ENCODE results near the gene BBS1. TPM values are rescaled to one million over a fixed set of nuclear protein-coding genes. Genes with fewer than 3 reads are reported as not detected.
"Not testable (repeated sequence)": the region's sequence is repeated elsewhere in the genome, so short reads cannot be mapped to it uniquely, and the experiment has no call there.

The BBS1 gene
- 10 to 100 TPM; 59.1 to 67.6 (median 67.0) TPM for polyA plus RNA-seq (ENCODE audit: insufficient read length in 3 of 3)

GRCh38 chr11:66510271-66510989, at the start of gene BBS1:
BBS1 (plus strand) TSS chr11:66510635; CDS start chr11:66510660, 25 bp downstream.
- peak; percentile 63 to 73 (median 72) for DNase-seq (ENCODE audit: low read depth in 3 of 3, low spot score in 2 of 3)

GRCh38 chr11:66462010-66462409, 48.4 kb upstream of the BBS1 start:
- no peak for DNase-seq (ENCODE audit: low read depth in 3 of 3, low spot score in 2 of 3)

DNA sequence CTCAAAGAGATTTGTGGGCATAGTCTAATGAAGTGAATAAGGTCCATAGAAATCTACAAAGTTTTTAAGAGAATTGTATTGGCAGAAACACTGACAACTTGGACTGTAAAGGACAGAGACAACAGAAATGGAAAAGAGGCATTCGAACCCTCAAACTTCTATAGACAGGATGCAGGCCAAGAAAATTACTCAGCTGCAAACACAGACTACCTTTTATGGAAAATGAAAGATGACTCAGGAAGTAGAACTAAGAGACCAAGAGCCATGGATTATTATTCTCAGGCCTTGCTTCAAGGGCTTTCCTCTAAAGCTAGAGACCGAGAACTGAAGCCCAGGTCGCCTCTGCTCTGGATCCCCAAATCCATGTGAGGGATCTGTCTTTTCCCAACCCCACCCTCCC, 47.5 kb upstream of the BBS1 start:
- DNase-seq (ENCODE audit: low read depth in 3 of 3, low spot score in 2 of 3): no peak

GRCh38 chr11:66464116-66464515, 46.3 kb upstream of the BBS1 start:
- not testable (repeated sequence) for DNase-seq (ENCODE audit: low read depth in 3 of 3, low spot score in 2 of 3)

- no peak for DNase-seq (ENCODE audit: low read depth in 3 of 3, low spot score in 2 of 3)
Observed at GRCh38 chr11:66464916-66465315, 45.5 kb upstream of the BBS1 start.

DNA sequence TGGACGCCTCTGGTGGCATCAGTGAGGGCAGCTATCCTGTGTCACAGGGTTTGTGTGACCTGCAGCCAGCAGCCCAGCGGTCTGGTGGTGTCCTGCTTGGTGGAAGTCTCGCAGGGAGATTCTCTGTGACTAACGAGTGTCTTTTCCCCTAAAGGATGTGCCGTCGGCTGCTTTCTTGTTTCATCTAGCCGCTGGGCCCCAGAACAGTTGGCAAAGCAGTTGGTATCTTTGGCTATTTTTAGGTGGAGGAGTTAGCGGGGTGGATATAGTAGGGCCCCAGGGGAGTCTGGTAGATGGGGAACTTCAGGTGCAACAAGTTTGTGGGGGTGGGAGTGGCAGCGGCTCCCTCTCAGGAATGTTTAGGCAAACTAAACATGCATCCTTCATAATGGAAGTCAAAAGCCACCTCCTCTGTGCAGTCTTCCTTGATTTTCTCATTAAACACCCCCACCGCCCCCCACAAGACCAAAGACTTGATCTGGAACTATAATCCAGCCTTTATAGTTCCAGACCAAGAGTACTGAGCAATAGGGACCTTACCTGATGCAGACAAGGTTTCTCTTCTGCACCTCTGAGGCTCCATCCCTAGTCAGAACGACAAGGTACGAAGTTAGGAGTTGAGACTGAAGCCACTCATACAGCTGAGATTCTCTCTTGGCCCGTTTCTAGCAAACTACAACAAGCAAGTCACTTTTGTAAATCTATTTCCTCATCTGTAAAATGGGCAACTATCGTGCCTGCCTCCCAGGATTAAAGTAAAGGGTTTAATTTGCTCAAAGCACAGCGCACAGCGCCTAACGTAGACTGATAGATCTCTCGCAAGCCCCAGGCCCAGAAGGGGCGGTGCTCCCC, 44.8 kb upstream of the BBS1 start:
- no peak for DNase-seq (ENCODE audit: low read depth in 3 of 3, low spot score in 2 of 3)

- peak; percentile 83 to 89 (median 84) for DNase-seq (ENCODE audit: low read depth in 3 of 3, low spot score in 2 of 3)
Observed at GRCh38 chr11:66466225-66467033, 44.0 kb upstream of the BBS1 start, which contains the start of gene PELI3. PELI3 (plus strand) TSS chr11:66466905; CDS start chr11:66468129, 1,224 bp downstream.

DNA sequence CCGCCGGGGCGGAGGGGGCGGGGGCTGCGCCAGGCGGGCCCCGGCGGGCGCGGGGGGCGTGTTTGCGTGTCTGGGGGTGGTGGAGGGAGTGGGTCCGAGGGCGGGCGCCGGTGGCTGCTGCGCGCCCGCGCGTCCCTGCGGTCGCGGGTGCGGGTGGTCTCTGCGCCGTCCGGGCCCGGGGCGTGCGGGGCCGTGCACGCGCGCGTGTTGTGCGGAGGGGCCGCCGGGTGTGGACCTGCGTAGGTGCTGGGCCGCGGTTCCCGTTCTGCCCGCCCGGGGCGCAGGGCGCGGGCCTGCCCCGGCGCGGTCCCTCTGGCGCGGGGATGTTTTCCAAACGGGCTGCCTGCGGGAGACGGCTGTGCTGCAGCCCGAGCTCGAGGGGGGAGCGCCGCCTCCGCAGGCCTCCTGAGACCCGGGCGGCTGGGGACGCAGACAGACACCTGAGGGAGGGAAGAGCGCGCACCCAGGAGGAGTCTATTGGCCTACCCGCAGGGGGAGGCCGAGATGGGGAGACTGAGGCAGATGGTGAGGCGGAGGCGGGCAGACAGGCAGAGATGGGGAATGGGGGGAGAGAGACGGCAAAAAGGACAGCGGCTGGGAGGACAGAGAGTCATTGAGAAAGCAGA, 43.3 kb upstream of the BBS1 start:
- DNase-seq (ENCODE audit: low read depth in 3 of 3, low spot score in 2 of 3): no peak

- DNase-seq (ENCODE audit: low read depth in 3 of 3, low spot score in 2 of 3): no peak
Observed at GRCh38 chr11:66467756-66468155, 42.7 kb upstream of the BBS1 start.

- DNase-seq (ENCODE audit: low read depth in 3 of 3, low spot score in 2 of 3): no peak
Observed at GRCh38 chr11:66468691-66469090, 41.7 kb upstream of the BBS1 start.

- no peak for DNase-seq (ENCODE audit: low read depth in 3 of 3, low spot score in 2 of 3)
Observed at GRCh38 chr11:66469441-66469840, 41.0 kb upstream of the BBS1 start.

DNA sequence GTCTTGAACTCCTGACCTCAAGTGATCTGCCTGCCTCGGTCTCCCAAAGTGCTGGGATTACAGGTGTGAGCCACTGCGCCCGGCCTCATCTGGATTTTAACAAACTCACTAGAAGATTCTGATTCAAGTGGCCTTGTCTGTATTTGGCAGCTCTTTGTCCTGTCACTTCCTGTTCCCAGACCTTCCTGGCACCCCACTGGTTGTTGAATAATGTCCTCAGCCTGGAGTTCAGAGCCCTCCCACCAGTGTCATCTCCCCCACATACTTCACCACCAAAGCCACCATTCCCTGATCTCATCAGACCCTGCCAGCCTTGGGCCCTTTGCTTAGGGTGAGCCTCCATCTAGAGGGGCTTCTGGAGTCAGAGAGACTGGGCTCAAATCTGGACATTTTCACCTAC, 40.4 kb upstream of the BBS1 start:
- no peak for DNase-seq (ENCODE audit: low read depth in 3 of 3, low spot score in 2 of 3)

DNA sequence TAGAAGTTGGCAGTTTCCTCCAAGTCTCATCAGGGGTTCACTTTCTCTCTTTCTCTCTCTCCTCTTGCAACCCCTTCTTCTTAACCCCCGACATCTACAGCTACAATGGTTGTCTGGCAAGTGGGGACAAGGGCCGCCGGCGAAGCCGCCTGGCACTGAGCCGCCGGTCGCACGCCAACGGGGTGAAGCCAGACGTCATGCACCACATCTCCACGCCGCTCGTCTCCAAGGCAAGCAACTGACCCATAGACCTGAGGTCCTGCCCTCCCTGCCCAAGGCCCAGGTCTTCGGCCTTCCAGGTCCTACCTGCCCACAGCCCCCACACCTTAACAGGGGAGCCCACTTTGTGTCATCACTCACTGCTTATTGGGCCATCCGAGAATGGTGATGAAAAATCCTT, 39.3 kb upstream of the BBS1 start:
- DNase-seq (ENCODE audit: low read depth in 3 of 3, low spot score in 2 of 3): no peak

GRCh38 chr11:66472054-66472453, 38.4 kb upstream of the BBS1 start:
- no peak for DNase-seq (ENCODE audit: low read depth in 3 of 3, low spot score in 2 of 3)

DNA sequence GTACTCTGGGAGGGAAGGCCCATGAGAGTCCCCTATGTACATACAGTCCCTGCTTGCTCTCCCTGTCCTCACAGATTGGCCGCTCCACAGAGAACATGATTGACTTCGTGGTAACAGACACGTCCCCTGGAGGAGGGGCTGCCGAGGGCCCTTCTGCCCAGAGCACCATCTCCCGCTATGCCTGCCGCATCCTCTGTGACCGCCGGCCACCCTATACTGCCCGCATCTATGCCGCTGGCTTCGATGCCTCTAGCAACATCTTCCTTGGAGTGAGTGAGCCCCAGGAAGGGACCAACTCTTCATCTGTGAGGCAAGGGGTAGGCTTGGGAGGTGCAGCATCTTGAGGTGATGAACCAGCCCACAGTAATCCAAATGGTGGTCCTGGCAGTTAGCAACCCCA, 37.3 kb upstream of the BBS1 start:
- no peak for DNase-seq (ENCODE audit: low read depth in 3 of 3, low spot score in 2 of 3)

DNA sequence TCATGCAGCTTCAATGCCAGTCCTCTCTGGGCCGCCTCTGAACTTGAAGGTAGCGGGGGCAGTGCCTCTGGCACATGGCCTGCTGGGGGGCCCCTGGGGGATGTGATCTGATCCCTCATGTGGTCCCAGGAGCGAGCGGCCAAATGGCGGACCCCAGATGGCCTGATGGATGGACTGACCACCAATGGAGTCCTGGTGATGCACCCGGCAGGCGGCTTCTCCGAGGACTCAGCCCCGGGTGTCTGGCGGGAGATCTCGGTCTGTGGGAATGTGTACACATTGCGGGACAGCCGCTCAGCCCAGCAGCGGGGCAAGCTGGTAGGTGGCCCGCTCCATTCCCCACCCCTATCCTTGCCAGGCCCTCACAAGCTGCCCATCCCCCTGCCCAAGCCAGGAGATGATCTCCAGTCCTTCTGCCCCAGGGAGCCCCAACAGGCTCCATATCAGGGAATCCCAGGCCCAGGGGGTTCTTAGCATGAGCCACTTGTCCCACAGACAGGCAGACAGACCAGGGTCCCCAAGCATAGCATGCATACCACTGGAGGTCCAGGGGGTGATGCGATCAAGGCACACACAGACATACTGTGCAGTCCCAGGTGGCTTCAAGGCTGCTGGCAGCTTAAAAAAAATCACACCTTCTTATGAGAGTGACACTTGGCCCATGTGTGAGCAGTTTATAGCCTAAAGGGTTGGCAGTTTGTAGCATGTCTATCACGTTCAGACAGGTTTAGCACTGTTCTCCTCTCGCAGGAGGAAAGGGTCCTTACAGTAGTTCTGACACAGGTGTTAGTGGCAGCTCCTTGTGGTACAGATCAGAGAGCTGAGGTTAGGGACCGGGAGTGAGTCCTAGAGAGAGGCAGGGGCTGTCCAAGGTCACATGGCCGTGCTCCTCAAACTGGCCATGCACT, 36.6 kb upstream of the BBS1 start:
- DNase-seq (ENCODE audit: low read depth in 3 of 3, low spot score in 2 of 3): no peak

DNA sequence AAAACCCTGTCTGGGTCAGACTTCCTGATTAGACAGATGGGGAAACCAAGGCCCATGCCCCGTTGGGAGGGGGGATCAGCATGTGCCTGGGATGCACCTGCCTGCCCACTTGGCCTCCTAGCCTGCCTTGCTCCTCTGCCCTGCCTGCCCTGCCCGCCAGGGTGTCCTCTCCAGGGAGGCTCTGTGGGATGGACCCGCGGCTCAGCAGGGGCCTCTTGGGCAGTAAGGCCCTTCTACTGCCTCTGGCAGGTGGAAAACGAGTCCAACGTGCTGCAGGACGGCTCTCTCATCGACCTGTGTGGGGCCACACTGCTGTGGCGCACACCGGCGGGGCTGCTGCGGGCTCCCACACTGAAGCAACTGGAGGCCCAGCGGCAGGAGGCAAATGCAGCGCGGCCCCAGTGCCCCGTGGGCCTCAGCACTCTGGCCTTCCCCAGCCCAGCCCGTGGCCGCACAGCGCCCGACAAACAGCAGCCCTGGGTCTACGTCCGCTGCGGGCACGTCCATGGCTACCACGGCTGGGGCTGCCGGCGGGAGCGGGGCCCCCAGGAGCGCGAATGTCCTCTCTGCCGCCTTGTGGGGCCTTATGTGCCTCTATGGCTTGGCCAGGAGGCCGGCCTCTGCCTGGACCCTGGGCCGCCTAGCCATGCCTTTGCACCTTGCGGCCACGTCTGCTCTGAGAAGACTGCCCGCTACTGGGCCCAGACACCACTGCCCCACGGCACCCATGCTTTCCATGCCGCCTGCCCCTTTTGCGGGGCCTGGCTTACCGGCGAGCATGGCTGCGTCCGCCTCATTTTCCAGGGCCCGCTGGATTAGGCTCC, 34.9 kb upstream of the BBS1 start:
- no peak for DNase-seq (ENCODE audit: low read depth in 3 of 3, low spot score in 2 of 3)

DNA sequence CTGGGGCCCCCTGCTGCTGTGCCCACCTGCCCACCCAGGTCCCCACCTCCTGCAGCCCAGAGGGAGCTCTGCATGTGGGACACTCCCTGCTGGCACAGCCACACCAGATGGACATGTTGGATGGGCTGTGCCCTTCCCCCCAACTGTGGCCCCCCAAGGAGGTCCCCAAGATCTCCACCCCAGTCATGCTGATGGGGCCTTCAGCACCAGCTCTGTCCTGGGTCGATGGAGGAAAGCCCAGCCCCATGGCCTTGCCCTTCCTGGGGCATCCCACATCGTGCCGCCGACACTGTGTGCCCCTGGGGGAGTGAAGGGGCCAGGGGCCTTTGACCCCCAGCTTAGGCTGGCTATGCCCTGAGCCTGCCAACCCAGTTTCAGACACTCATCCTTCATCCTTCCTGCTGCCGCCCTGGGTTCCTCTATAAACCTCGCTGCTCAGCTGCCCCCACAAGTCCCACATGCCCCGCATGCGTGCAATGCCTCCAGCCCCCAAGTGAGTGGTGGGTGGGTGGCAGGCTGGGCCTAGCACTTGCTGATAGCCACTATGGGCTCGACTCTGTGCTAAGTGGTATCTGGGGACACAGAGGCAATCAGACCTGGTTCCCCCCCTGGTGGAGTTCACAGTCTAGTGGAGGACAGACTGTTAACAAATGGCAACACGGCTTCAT, 34.1 kb upstream of the BBS1 start:
- DNase-seq (ENCODE audit: low read depth in 3 of 3, low spot score in 2 of 3): no peak
